ENCODE data around the gene TRPV4. TPM values are rescaled to one million over a fixed set of nuclear protein-coding genes. Genes with fewer than 3 reads are reported as not detected.

The TRPV4 gene
- total and polyA plus RNA-seq, 4 donors, result 1.9 to 6.5 (median 2.2) TPM

GRCh38 chr12:109740694-109741245 lies 92.4 kb downstream of the TRPV4 start:
- no peaks in the 10 kb centered on the region for H3K9me3 ChIP-seq (ENCODE audit: control insufficient read depth in 4 of 4, insufficient read depth in 3 of 4, low read length in 3 of 4)
- 90 to 93% methylated on average over 10 of the region's 10 CpGs for WGBS, 2 donors
- peaks cover 0 to 39% (median 10%) of the 10 kb centered on the region in 5 donors for H3K4me1 ChIP-seq (ENCODE audit: control insufficient read depth in 5 of 5, insufficient read depth in 5 of 5, low read length in 5 of 5)
- no peak overlapping the region for H3K9ac ChIP-seq (ENCODE audit: insufficient read depth in 1 of 2, low read length in 2 of 2)
- H3K4me3 ChIP-seq, result no peak overlapping the region
- ATAC-seq (ENCODE audit: insufficient read depth, low FRiP score), result no peak
- H3K27me3 ChIP-seq (ENCODE audit: control insufficient read depth in 3 of 3, insufficient read depth in 3 of 3, low read length in 2 of 3), result no peaks in the 10 kb centered on the region
- no peak for TF ChIP-seq CTCF (IDR thresholded peaks at IDR 0.05; ENCODE audit: control extremely low read depth, extremely low read depth)
- H3K27ac ChIP-seq (ENCODE audit: low read depth in 1 of 2, low read length in 1 of 2), result no peak overlapping the region
- DNase-seq, result no peak
- no peaks in the 10 kb centered on the region for H3K36me3 ChIP-seq (ENCODE audit: control insufficient read depth in 4 of 4, insufficient read depth in 4 of 4, low read length in 4 of 4)

DNA sequence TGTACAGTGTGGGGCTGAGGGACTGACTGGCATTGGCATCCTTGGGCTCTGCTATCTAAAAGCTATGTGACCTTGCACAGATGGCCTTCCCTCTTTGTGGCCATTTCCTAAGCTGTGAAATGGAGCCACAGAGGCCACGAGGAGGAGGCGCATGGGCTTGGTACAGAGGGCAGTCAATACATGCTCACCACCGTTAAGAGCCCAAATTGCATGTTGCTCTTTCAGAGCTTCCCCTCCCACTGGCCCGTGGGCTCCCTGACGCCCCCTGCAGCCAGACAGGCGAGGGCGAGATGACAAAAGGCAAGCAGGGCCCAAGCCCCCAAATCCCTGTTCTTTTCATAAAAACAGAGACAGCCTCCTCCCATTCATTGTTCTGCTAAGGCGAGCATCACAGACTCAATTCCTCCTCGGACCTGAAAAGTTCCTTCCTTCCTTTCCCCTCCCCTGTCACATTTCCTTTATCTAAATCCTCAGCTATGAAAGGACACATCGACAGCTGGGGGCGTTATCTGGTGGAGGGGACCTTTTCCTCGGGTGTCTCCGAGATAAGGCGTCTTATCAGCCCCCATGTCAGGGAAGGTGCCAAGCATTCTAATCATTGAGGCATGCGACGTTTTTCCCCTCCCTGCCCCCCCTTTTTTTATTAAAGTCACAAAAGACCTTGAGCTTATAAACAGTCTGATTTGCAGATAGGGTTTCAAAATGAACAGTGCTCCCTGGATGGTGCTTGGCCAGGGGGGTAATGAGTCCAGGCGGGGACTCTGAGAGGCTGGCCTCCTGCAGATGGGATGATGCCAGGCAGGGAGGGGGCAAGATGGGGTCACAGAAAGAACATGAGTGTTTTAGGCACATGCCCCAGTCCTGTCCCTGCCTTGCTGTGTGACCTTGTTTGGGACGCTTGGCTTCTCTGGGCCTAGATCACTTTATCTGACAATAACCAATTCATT lies 93.2 kb downstream of the TRPV4 start:
- TF ChIP-seq CTCF (IDR thresholded peaks at IDR 0.05; ENCODE audit: control extremely low read depth, extremely low read depth), result no peak
- no peak for ATAC-seq (ENCODE audit: insufficient read depth, low FRiP score)
- H3K9me3 ChIP-seq (ENCODE audit: control insufficient read depth in 4 of 4, insufficient read depth in 3 of 4, low read length in 3 of 4), result no peaks in the 10 kb centered on the region
- peak in 1 of 3 donors; percentile 11 for DNase-seq
- no peaks in the 10 kb centered on the region for H3K27me3 ChIP-seq (ENCODE audit: control insufficient read depth in 3 of 3, insufficient read depth in 3 of 3, low read length in 2 of 3)
- peaks cover 0 to 34% (median 10%) of the 10 kb centered on the region in 5 donors for H3K4me1 ChIP-seq (ENCODE audit: control insufficient read depth in 5 of 5, insufficient read depth in 5 of 5, low read length in 5 of 5)
- no peak overlapping the region for H3K4me3 ChIP-seq
- H3K27ac ChIP-seq (ENCODE audit: low read depth in 1 of 2, low read length in 1 of 2), result peak overlapping the region in 1 of 2 donors; percentile 12
- no peaks in the 10 kb centered on the region for H3K36me3 ChIP-seq (ENCODE audit: control insufficient read depth in 4 of 4, insufficient read depth in 4 of 4, low read length in 4 of 4)
- WGBS, 2 donors, result 35 to 38% methylated on average over 18 of the region's 18 CpGs
- H3K9ac ChIP-seq (ENCODE audit: insufficient read depth in 1 of 2, low read length in 2 of 2), result no peak overlapping the region

DNA sequence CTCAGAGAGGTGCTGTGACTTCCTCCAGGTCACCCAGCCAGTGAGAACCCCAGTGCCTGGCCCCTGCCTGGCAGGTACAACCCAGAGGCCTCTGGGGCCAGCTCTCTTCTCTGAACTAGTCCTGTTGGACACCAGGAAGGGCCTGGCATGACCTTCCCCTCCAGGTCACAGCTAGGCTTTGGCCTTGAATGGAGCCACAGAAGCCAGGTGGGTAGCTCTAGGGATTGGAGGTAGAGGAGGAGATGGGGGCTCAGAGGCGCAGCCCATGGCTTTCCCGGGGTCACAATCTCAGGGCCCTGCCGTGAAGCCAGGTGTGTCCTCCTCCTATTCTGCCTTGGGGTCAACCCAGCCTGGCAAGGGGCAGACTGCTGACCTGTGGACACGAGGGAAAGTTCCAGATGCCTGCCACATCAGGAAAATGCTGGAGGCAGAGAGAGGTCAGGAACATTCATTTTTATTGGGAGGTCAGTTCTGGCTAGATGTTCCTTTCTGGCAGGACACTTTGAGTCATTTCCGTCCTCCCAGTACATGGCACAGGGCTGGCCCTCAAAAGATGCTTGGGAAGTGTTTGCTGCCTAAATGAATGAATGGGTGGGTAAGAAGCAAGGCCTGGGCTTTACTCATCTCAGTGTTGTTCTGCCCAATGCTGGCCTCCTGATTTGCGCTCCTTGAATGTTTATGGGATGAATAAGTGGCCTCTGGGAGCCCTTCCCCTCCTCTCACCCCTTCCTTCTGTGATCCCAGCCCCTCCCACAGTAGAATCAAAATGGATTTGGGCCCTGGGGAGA lies 94.1 kb downstream of the TRPV4 start:
- peaks cover 0 to 34% (median 5%) of the 10 kb centered on the region in 5 donors for H3K4me1 ChIP-seq (ENCODE audit: control insufficient read depth in 5 of 5, insufficient read depth in 5 of 5, low read length in 5 of 5)
- H3K9me3 ChIP-seq (ENCODE audit: control insufficient read depth in 4 of 4, insufficient read depth in 3 of 4, low read length in 3 of 4), result no peaks in the 10 kb centered on the region
- ATAC-seq (ENCODE audit: insufficient read depth, low FRiP score) (no peak), DNase-seq (peak in 1 of 3 donors; percentile 5)
- H3K27me3 ChIP-seq (ENCODE audit: control insufficient read depth in 3 of 3, insufficient read depth in 3 of 3, low read length in 2 of 3), result no peaks in the 10 kb centered on the region
- WGBS, 2 donors, result 82 to 97% methylated on average over 6 of the region's 6 CpGs
- H3K27ac ChIP-seq (ENCODE audit: low read depth in 1 of 2, low read length in 1 of 2), result peak overlapping the region in 1 of 2 donors; percentile 23
- no peak for TF ChIP-seq CTCF (IDR thresholded peaks at IDR 0.05; ENCODE audit: control extremely low read depth, extremely low read depth)
- no peaks in the 10 kb centered on the region for H3K36me3 ChIP-seq (ENCODE audit: control insufficient read depth in 4 of 4, insufficient read depth in 4 of 4, low read length in 4 of 4)
- no peak overlapping the region for H3K9ac ChIP-seq (ENCODE audit: insufficient read depth in 1 of 2, low read length in 2 of 2)
- no peak overlapping the region for H3K4me3 ChIP-seq

All from lung (tissue), 12 donors.